ENCODE measurements around the gene RERG.

- TF ChIP-seq CTCF (IDR thresholded peaks at IDR 0.05; ENCODE audit: insufficient read depth, low read length, poor library complexity, severe bottlenecking) (no peak), EZH2phosphoT487 (conservative IDR thresholded peaks at IDR 0.05; ENCODE audit: low read length) (no peak)
These were observed 65.9 kb downstream of the RERG start for GRCh38 chr12:15155271-15155670.

Data from SU-DHL-6 (cell line).